ENCODE results near the gene PPL. TPM values are rescaled to one million over a fixed set of nuclear protein-coding genes. Genes with fewer than 3 reads are reported as not detected.
"Not testable (repeated sequence)": the region's sequence is repeated elsewhere in the genome, so short reads cannot be mapped to it uniquely, and the experiment has no call there.

PPL gene
- total RNA-seq, 1 donor from 2014 or later: not detected

DNA sequence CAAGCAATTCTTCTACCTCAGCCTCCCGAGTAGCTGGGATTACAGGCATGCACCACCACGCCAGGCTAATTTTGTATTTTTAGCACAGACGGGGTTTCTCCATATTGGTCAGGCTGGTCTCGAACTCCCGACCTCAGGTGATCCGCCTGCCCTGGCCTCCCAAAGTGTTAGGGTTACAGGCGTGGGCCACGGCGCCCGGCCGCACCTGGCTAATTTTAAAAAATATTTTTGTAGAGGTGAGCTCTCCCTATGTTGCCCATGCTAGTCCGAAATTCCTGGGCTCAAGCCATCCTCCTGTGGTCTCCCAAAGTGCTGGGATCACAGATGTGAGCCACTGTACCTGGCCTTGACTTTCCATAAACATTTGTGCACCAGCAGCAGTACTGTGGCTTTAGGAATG lies 31.3 kb upstream of the PPL start:
- DNase-seq; intact Hi-C loops (cut with micrococcal nuclease); H3K4me3 Mint-ChIP-seq: not testable (repeated sequence)

DNA sequence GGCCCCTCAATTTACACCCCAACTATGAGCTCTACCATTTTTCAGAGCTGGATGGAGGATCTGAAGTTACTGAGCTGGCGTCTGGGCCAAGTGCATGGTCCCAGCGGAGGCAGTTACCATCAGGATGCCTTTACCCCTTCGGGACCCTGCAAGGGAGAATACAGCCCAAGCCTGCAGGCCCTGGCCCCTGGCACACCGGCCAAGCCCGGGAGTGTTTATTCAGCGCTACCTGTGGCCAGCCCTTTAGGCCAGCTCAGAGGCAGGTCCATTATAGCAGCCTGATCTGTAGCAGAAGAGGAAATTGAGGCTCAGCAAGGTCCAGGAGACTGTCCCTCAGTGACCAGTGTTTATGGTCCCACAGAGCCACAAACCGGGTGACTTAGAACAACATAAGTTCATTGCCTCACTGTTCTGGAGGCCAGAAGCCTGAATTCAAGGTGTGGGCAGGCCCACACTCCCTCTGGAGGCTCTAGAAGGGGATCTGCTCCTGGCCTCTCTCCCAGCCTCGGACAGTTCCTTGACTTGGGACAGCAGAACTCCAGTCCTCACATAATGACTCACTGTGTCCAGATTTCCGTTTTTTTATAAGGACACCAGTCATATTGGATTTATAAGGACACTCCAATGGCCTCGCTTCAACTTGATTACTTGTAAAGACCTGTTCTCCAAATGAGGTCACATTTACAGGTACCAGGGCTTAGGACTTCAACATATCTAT lies 29.9 kb upstream of the PPL start:
- no peak for DNase-seq
- Mint-ChIP-seq H3K4me3 (no peak overlapping the region), H3K36me3 (ENCODE audit: low read depth) (no peaks in the 10 kb centered on the region), H3K27me3 (no peaks in the 10 kb centered on the region), H3K4me1 (no peaks in the 10 kb centered on the region), H3K27ac (no peak overlapping the region), H3K9me3 (no peaks in the 10 kb centered on the region)
- intact Hi-C loops (cut with micrococcal nuclease): no loop called here

More for the DNA sequence above, 31.3 kb upstream of the PPL start:
- not testable (repeated sequence) for H3K9me3 Mint-ChIP-seq; H3K36me3 Mint-ChIP-seq (ENCODE audit: low read depth); H3K27ac Mint-ChIP-seq; H3K4me1 Mint-ChIP-seq; H3K27me3 Mint-ChIP-seq

DNA sequence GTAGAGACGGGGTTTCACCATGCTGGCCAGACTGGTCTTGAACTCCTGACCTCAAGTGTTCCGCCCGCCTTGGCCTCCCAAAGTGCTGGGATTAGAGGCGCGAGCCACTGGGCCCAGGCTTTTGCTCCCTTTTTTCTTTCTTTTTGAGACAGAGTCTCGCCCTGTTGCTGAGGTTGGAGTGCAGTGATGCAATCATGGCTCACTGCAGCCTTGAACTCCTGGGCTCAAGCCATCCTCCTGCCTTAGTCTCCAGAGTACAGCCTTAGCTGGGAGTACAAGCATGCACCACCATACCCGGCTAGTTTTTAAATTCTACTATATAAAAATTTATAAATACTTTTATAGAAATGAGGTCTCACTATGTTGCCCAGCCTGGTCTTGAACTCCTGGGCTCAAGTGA lies 26.6 kb upstream of the PPL start:
- H3K27me3 Mint-ChIP-seq; H3K9me3 Mint-ChIP-seq; intact Hi-C loops (cut with micrococcal nuclease); H3K36me3 Mint-ChIP-seq (ENCODE audit: low read depth); H3K4me1 Mint-ChIP-seq; H3K4me3 Mint-ChIP-seq; H3K27ac Mint-ChIP-seq; DNase-seq: not testable (repeated sequence)

DNA sequence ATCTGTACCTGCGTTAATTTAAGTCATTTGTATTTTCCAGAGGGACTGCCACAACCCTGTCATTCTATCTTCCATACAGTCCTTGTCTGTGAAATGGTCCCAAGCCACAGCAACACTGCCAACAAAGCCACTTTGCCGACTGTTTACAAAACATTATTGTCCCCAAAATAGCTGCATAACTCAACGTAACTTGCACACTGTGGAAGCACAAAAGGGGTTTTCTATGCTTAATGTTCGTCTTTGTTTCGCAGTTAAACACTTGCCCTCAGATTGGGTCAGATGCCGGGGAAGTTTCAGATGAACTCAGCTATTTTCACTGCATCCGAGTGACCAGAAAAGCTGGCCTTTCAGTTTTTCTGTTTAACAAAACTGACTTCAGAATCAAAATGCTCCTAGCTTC lies 25.8 kb upstream of the PPL start:
- H3K27ac Mint-ChIP-seq: no peak overlapping the region
- H3K9me3 Mint-ChIP-seq: no peaks in the 10 kb centered on the region
- no peak for DNase-seq
- H3K27me3 Mint-ChIP-seq: peaks cover 12% of the 10 kb centered on the region
- peaks cover 8% of the 10 kb centered on the region for H3K4me1 Mint-ChIP-seq
- intact Hi-C loops (cut with micrococcal nuclease): no loop called here
- H3K36me3 Mint-ChIP-seq (ENCODE audit: low read depth): no peaks in the 10 kb centered on the region
- no peak overlapping the region for H3K4me3 Mint-ChIP-seq

DNA sequence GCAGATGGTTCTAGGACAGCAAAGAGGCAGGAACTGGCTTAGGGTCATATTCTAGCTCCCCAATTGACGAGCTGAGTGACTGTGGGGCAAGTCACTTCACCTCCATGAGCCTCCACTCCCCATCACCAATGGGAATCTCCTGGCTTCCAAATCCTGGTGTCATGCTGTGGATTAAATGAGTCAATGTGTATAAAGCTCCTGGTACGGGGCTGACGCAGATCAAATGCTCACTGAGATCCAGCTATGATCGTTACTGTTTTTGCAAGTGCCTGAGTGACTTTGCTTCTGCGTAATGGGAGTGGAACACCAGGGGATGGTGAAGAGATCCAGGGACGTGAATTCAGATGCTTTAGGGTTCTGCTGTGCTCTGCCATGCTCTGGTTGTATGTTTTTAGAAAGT lies 23.6 kb upstream of the PPL start:
- Mint-ChIP-seq H3K4me1 (peaks cover 20% of the 10 kb centered on the region), H3K4me3 (no peak overlapping the region), H3K27ac (no peak overlapping the region), H3K27me3 (peaks cover 24% of the 10 kb centered on the region), H3K36me3 (ENCODE audit: low read depth) (no peaks in the 10 kb centered on the region), H3K9me3 (no peaks in the 10 kb centered on the region)
- DNase-seq: no peak
- intact Hi-C loops (cut with micrococcal nuclease): no loop called here

DNA sequence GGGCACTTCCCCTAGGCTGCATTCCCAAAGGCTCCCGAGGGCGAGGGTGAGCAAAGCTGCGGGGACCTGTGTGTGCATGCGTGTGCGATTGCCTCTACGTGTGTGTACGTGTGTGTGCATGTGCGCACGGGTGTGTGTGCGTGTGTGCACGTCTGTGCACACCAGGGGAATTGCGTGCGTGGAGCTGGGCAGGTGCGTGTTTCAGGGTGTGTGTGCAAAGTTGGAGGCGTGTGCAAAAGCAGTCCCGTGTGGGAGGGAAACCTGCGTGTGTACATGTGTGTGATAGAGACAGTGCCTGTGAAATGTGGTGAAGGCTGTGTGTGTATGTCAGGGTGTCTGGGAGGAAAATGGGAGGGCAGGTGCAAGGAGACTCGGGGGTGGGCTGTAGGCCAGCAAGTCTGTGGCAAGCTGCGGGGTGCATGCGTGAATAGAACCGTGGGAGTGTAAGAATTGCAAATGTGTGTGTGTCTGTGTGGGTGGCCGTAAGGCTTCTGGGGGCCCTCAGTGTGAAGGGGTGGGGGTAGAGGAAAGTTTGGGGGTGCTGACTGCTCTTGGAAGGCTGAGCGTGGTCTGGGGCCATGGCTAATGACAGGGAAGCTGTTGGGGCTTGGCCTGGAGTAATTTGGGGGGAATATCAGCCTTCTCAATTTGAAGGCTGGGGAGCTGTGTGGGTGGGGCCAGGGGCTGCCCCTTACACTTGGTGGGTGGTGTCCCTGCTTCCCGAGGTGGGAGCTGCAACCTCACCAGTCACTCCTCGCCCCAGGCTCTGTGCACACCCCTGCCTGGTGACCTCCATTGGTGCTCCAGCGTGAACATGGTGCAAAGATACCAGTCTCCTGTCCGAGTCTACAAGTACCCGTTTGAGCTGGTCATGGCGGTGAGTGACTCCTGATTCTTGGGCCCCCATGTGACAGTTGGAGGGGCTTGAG lies 21.8 kb upstream of the PPL start:
- H3K4me1 Mint-ChIP-seq: peaks cover 20% of the 10 kb centered on the region
- no peak for DNase-seq
- peak overlapping the region; percentile 88 for H3K4me3 Mint-ChIP-seq
- no peak overlapping the region for H3K27ac Mint-ChIP-seq
- no peaks in the 10 kb centered on the region for H3K9me3 Mint-ChIP-seq
- H3K27me3 Mint-ChIP-seq: peaks cover 28% of the 10 kb centered on the region
- intact Hi-C loops (cut with micrococcal nuclease): loop anchor here (1.0 to 10.0 kb wide), 5 partner anchors 75 to 424 kb away; partner anchors contain the start of genes CDIP1, EEF2KMT, NAGPA and ROGDI
- H3K36me3 Mint-ChIP-seq (ENCODE audit: low read depth): no peaks in the 10 kb centered on the region

DNA sequence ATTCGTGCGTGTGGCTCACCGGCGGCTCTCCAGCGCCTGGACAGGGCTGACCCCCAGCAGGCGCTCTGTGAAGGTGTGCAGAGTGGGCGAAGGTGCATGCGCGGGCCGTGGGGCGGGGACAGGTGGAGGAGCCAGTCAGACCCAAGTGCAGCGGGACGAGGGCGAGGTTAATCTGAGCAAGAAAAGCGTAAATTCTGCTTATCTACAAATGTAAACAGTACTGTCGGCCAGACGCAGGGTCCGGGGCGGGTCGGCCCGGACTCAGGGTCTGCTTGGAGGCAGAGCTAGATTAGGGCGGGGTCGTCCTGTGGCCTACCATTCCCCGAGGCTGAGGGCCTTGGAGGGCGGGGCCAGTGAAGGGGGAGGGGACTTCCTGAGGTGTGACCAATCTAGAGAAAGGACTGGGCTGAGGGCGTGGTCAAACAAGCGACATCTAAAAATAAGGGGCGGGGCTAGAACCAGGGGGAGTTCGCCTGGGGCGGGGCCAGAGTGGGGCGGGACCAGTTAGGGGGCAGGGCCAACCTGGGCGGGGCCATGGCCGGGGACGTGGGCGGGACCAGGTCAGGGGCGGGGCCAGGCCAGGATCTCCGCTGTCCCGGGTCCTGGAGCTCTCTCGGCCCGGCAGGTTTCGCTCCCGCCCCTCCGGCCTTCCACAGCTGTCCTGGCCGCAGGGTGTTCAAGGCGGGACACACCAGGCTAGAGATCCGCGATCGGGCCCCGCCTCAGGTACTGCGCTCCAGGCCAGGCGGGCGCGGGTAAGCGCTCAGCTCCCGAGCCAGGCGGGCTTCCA lies 21.0 kb upstream of the PPL start, which contains the start of gene SEC14L5:
TSS of gene SEC14L5 (plus strand) at position 611 of the 790 bp plus-strand sequence. CDS start 994 bp downstream, outside the sequence.
- intact Hi-C loops (cut with micrococcal nuclease): loop anchor here (1.0 to 10.0 kb wide), 7 partner anchors 75 to 423 kb away; partner anchors contain the start of genes ANKS3, CDIP1, DNAAF8 and EEF2KMT
- Mint-ChIP-seq H3K4me1 (peaks cover 20% of the 10 kb centered on the region), H3K27me3 (peaks cover 31% of the 10 kb centered on the region), H3K27ac (peak within 1 kb of the TSS; percentile 62), H3K36me3 (ENCODE audit: low read depth) (no peaks in the 10 kb centered on the region), H3K4me3 (peak within 1 kb of the TSS; percentile 88), H3K9me3 (no peaks in the 10 kb centered on the region)
- DNase-seq: peak; percentile 97

DNA sequence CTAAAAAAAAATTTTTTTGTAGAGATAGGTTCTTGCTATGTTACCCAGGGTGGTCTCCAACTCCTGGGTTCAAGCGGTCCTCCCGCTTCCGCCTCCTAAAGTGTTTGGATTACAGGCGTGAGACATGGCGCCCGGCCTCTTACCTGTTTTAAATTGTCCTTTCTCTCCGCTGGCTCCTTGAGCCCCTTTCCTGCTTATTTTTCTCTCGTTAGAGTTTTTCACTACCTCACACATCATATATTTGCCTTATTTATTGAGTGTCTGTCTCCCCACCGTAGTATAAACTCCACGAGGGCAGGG lies 20.4 kb upstream of the PPL start:
- H3K4me1 Mint-ChIP-seq: peaks cover 20% of the 10 kb centered on the region
- no peak for DNase-seq
- H3K36me3 Mint-ChIP-seq (ENCODE audit: low read depth): no peaks in the 10 kb centered on the region
- peak overlapping the region; percentile 62 for H3K27ac Mint-ChIP-seq
- intact Hi-C loops (cut with micrococcal nuclease): loop anchor here (2.0 to 10.0 kb wide), 3 partner anchors 109 to 423 kb away; partner anchors contain the start of genes ANKS3, CDIP1 and DNAAF8
- no peaks in the 10 kb centered on the region for H3K9me3 Mint-ChIP-seq
- peaks cover 31% of the 10 kb centered on the region for H3K27me3 Mint-ChIP-seq
- peak overlapping the region; percentile 88 for H3K4me3 Mint-ChIP-seq

DNA sequence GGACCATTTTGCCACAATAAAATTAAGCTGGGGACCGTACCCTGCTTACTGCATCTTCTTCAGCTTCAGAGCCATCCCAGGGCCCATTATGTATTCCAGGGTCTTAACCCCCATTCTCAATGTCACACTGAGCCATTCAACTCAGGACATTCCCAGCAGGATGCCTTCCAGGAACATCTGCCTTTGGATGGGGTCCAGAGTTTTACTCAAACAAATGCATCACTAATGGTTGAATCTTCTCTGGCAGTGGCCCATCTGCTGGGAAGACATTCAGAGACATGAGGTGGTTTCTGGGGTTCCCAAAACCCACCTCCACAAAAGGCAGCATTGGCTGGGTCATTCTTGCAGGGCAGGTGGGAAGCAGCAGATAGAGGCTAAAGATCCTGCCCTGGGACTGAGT lies 17.8 kb upstream of the PPL start:
- Mint-ChIP-seq H3K4me3 (no peak overlapping the region), H3K9me3 (no peaks in the 10 kb centered on the region), H3K27ac (no peak overlapping the region), H3K36me3 (ENCODE audit: low read depth) (no peaks in the 10 kb centered on the region), H3K27me3 (peaks cover 31% of the 10 kb centered on the region), H3K4me1 (peaks cover 20% of the 10 kb centered on the region)
- intact Hi-C loops (cut with micrococcal nuclease): loop anchor here (10.0 kb wide), 1 partner anchor 420 kb away; the partner anchor contains the start of gene CDIP1
- no peak for DNase-seq

DNA sequence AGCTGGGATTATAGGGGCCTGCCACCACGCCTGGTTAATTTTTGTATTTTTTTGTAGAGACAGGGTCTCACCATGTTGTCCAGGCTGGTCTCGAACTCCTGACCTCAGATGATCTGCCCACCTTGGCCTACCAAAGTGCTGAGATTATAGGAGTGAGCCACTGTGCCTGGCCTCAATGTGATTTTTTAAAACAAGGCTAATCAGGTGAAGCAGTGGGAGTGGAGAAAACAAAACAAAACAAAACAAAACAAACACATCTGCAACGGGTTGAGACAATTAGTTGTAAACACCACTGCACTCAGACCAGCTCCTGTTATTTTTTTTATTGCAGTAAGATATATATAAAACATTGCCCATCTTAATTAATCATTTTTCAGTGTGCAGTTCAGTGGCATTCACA lies 14.6 kb upstream of the PPL start:
- H3K36me3 Mint-ChIP-seq (ENCODE audit: low read depth); H3K4me1 Mint-ChIP-seq; DNase-seq; H3K9me3 Mint-ChIP-seq; H3K27ac Mint-ChIP-seq; H3K4me3 Mint-ChIP-seq: not testable (repeated sequence)
- intact Hi-C loops (cut with micrococcal nuclease): loop anchor here (10.0 kb wide), 1 partner anchor 417 kb away; the partner anchor contains the start of gene CDIP1
- H3K27me3 Mint-ChIP-seq: peaks cover 16% of the 10 kb centered on the region

DNA sequence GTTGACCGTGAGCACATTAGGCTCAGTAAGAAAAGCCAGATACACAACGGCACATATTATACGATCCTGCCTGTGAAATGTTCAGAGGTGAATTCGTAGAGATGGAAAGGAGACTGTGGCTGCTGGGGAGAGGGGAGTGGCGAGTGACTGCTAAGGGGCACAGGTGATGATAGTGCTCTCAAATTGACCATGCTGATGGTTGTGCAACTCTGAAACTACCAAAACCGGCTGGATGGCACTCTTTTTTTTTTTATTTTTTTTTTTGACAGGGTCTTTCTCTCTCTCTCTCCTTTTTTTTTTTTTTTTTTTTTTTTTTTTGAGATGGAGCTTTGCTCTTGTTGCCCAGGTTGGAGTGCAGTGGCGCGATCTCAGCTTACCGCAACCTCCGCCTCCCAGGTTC lies 13.0 kb upstream of the PPL start:
- no peaks in the 10 kb centered on the region for H3K36me3 Mint-ChIP-seq (ENCODE audit: low read depth)
- H3K4me3 Mint-ChIP-seq: no peak overlapping the region
- no peak for DNase-seq
- intact Hi-C loops (cut with micrococcal nuclease): loop anchor here (10.0 kb wide), 1 partner anchor 415 kb away; the partner anchor contains the start of gene CDIP1
- peaks cover 10% of the 10 kb centered on the region for H3K27me3 Mint-ChIP-seq
- H3K27ac Mint-ChIP-seq: no peak overlapping the region
- H3K9me3 Mint-ChIP-seq: no peaks in the 10 kb centered on the region
- H3K4me1 Mint-ChIP-seq: no peaks in the 10 kb centered on the region

DNA sequence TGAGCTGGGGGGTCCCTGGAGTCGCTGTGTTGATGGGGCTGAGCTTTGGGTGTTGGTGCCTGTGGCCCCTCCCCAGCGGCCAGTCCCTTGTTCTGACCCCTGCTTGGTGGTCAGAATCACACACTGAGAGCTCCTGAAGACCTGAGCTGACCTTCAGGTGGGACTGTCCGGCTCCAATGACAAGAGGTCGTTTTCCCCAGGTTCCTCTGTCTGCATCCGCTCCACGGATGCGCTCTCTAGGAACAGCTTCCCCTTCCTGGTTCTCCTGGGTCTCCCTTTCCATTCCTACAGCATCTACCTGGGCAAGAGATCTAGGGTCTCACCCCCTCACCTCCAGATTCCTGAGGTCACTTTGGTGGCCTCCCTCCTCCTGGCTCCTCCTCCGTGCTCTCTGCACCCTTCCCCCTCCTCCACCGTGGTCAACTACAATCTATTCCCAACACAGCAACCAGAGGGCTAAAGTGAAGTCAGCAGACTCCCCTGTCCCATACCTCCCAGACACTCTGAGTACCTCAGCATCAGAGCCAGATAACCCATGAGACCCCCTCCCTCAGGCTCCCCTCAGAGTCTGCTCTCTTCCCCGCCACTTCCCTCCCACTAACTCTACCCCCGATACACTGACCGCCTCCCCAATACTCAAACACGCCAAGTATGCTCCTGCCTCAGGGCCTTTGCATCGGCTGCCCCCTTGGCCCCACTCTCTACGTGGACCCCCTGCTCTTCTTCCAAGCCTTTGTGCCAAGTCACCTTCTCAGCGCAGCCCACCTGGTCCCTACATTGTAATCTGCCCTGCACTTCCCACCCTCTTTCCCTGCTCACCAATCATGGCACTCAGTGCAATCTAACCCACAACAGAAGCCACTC lies 12.2 kb upstream of the PPL start:
- intact Hi-C loops (cut with micrococcal nuclease): no loop called here
- Mint-ChIP-seq H3K27me3 (peaks cover 9% of the 10 kb centered on the region), H3K4me3 (no peak overlapping the region), H3K4me1 (no peaks in the 10 kb centered on the region), H3K36me3 (ENCODE audit: low read depth) (no peaks in the 10 kb centered on the region), H3K9me3 (no peaks in the 10 kb centered on the region), H3K27ac (no peak overlapping the region)
- DNase-seq: no peak

Data from activated CD4-positive, alpha-beta T cell treated with anti-CD3 and anti-CD28 coated beads, Interleukin-2, amount 10 ng/mL, durations not matched to agents 24 days and 14 days (primary cell).